NB4 (cell line): ENCODE data around the gene FGF11.

ENCODE experiments used
- DNase-seq: peaks from one replicate; pipeline ENCODE4 v3.0.0; 2010; ENCODE audit warnings: low read depth
- H3K4me3 ChIP-seq: one replicate; pipeline ENCODE4 v1.5.1; 2011; ENCODE audit warnings: mild to moderate bottlenecking, low read depth, low read length, moderate library complexity
- MYC ChIP-seq: IDR thresholded peaks from 2 replicates; pipeline ENCODE4 v1.6.1; 2011; ENCODE audit warnings: low read depth, low read length
- POLR2A ChIP-seq: IDR thresholded peaks from 2 replicates; pipeline ENCODE4 v1.6.1; 2011; ENCODE audit warnings: mild to moderate bottlenecking; ENCODE audit not compliant: insufficient read length; ENCODE audit errors: extremely low read depth
- TF ChIP-seq, protein P1 (sequence below): IDR thresholded peaks from one replicate; pipeline ENCODE4 v1.5.1; 2012; ENCODE audit warnings: low read depth, low read length
- TF ChIP-seq, protein P2 (sequence below): IDR thresholded peaks from 2 replicates; pipeline ENCODE4 v1.6.1; 2011; ENCODE audit warnings: low read depth, low read length

FGF11 gene

DNA sequence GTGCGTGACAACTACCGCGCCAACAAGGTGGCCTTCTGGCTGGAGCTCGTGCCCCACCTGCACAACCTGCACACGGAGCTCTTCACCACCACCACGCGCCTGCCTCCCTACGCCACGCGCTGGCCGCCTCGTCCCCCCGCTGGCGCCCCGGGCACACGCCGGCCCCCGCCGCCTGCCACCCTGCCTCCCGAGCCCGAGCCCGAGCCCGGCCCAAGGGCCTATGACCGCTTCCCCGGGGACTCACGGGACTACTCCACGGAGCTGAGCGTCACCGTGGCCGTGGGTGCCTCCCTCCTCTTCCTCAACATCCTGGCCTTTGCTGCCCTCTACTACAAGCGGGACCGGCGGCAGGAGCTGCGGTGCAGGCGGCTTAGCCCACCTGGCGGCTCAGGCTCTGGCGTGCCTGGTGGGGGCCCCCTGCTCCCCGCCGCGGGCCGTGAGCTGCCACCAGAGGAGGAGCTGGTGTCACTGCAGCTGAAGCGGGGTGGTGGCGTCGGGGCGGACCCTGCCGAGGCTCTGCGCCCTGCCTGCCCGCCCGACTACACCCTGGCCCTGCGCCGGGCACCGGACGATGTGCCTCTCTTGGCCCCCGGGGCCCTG lies 22.2 kb upstream of the FGF11 start:
- H3K4me3 ChIP-seq = no peak overlapping the region
- DNase-seq = no peak
- TF ChIP-seq POLR2A (no peak), MYC (no peak)
- TF ChIP-seq, protein P1, sequence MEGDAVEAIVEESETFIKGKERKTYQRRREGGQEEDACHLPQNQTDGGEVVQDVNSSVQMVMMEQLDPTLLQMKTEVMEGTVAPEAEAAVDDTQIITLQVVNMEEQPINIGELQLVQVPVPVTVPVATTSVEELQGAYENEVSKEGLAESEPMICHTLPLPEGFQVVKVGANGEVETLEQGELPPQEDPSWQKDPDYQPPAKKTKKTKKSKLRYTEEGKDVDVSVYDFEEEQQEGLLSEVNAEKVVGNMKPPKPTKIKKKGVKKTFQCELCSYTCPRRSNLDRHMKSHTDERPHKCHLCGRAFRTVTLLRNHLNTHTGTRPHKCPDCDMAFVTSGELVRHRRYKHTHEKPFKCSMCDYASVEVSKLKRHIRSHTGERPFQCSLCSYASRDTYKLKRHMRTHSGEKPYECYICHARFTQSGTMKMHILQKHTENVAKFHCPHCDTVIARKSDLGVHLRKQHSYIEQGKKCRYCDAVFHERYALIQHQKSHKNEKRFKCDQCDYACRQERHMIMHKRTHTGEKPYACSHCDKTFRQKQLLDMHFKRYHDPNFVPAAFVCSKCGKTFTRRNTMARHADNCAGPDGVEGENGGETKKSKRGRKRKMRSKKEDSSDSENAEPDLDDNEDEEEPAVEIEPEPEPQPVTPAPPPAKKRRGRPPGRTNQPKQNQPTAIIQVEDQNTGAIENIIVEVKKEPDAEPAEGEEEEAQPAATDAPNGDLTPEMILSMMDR = no peak
- TF ChIP-seq, protein P2, sequence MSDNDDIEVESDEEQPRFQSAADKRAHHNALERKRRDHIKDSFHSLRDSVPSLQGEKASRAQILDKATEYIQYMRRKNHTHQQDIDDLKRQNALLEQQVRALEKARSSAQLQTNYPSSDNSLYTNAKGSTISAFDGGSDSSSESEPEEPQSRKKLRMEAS = no peak

DNA sequence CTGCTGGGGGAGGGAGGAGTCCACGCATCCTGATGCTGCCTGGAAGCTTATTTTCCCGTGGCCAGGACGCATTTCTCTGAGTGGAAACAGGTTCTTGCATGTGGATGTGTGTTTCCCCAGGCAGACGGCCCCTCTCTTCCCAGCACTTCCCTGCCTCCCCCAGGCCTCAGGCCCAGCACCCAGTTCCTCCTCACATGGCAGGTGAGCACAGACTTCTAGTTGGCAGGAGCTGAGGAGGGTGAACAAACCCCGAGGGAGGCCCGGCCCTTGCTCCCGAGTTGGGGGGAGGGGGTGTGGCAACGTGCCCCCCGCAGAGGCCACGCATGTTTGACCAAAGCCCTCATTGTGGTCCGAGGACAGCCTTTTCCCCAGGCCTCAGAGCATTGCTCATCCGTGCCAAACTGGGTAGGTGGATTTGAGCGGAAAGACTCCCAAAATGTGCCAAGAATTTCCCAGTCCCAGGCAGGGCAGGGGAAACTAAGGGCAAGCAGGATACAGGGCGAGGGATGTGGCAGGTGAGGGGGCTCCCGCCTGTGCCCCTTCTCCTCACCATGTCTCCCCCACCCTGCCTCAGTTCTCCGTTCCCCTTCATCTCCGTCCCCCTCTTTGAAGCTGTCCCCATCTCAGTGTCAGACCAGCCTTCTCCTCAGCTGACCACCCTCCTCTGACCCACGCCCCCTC lies 20.7 kb upstream of the FGF11 start:
- TF ChIP-seq, protein P2 = no peak
- TF ChIP-seq, protein P1 = no peak
- no peak for TF ChIP-seq MYC
- no peak for TF ChIP-seq POLR2A
- no peak for DNase-seq
- H3K4me3 ChIP-seq = no peak overlapping the region

DNA sequence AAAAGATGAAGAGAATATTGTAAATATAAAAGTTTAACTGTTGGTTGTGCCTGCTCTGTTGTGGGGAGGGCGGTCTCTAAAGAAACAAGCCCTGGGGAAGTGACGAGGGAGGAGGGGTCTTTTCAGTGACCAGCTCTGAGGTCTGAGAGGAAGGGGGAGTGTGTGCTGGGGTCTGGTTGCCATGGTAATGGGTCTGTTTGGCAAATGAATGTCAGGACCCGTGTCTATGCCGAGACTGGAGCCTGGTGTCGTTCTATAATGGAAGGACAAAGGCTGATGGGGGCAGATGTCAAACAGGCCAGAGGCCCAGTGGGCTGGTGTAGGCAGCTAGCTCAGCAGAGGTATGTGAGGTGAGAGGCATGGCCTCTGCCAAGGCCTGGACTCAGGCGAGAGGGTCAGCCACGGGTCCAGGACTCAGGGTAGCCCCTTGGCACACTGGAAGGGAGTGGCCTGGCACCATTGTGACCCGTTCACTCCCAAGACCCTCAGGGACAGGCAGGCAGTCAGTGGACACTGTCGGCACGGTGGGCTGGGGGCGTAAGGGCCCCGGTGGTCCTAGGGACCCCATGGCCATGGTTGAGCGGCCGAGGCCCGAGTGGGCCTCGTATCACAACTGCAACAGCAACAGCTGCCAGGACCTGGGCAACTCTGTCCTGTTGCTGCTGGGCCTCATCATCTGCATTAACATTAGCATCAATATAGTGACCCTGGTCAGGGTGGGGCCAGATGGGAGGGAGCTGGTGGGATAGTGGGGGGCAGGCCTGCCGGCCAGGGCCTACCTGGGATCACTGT lies 19.3 kb upstream of the FGF11 start, which contains the start of gene SPEM1:
SPEM1 (plus strand) TSS at position 506 of the 792 bp plus-strand sequence; CDS start at position 567, 61 bp downstream.
- H3K4me3 ChIP-seq = no peak within 1 kb of the TSS
- no peak for TF ChIP-seq MYC

DNA sequence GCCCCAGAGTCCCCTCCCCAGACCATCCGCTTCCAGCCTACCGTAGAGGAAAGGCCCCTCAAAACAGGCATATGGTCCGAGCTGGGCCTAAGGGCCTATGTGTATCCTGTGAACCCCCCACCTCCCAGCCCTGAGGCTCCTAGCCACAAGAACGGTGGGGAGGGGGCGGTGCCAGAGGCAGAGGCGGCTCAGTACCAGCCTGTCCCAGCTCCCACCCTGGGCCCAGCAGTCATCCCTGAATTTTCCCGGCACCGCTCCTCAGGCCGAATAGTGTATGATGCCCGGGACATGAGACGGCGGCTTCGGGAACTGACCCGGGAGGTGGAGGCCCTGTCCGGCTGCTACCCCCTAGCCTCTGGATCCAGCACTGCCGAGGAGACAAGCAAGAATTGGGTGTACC lies 18.1 kb upstream of the FGF11 start:
- TF ChIP-seq POLR2A = no peak
- H3K4me3 ChIP-seq = no peak overlapping the region
- no peak for DNase-seq

More for the DNA sequence above, 19.3 kb upstream of the FGF11 start, which contains the start of gene SPEM1:
- no peak for DNase-seq

DNA sequence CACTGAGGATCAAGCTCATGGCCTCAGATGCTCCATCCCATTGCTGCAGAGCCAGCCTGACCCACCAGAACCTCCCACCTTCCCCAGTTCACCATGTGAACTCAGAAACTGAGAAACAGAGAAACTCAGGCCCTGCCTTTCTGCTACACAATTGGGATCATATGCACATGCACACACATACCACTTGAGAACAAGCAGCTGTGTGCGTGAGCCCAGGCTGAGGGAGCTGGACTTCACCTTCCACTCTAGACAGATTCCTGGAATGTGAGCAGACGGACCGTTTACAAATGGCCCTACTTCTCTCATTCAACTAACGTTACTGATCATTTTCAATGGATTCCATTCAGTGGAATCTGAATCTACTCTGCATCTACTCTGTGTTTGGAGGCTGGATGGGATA lies 15.6 kb upstream of the FGF11 start:
- DNase-seq = no peak
- TF ChIP-seq MYC (no peak), POLR2A (no peak)
- TF ChIP-seq, protein P1 = no peak
- TF ChIP-seq, protein P2 = no peak
- no peak overlapping the region for H3K4me3 ChIP-seq

DNA sequence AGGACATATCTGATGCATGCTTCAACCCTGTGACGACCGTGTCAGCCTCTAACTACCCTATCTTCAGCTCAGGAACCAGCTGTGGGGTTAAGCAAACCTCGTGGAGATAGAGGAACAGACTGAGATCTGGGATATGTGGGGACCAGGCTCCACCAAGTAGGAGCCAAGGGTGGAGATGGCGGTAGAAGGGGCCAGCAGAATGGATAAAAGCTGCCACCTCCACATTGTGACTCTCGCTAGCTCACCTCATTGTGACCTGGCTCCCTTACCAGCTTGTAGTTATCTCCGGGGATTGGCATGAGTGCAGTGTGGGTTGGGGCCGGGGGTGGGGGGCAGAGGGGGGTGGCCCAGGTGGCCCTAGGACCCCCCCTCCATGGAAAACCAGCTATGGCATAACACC lies 14.0 kb upstream of the FGF11 start, which contains the start of gene SPEM2:
SPEM2 (plus strand) TSS at position 301 of the 400 bp plus-strand sequence; CDS start at position 374, 73 bp downstream.
- no peak within 1 kb of the TSS for H3K4me3 ChIP-seq
- TF ChIP-seq, protein P1 = no peak
- TF ChIP-seq, protein P2 = no peak
- TF ChIP-seq MYC (no peak), POLR2A (no peak)
- DNase-seq = no peak
